Thymus (tissue), 11 donors: ENCODE results near the gene PPP2R2B. TPM values are rescaled to one million over a fixed set of nuclear protein-coding genes. Genes with fewer than 3 reads are reported as not detected.

Experiments
- DNase-seq, 9 donors: peaks; one replicate each; pipeline ENCODE4 v3.0.0-alpha.2; 2013; ENCODE audit warnings: low spot score in 9 of 9, low read depth in 6 of 9, missing footprints in 1 of 9
- H3K27ac ChIP-seq, 2 donors: one replicate each; pipeline ENCODE4 v1.5.1; 2013; ENCODE audit warnings: control low read depth in 1 of 2, low read depth in 1 of 2, low read length in 1 of 2, mild to moderate bottlenecking in 1 of 2, moderate library complexity in 1 of 2
- H3K27me3 ChIP-seq, 2 donors: one replicate each; pipeline ENCODE4 v1.5.1; 2013; ENCODE audit warnings: low read length in 1 of 2; ENCODE audit not compliant: control insufficient read depth in 2 of 2, insufficient read depth in 1 of 2
- H3K36me3 ChIP-seq, 2 donors: one replicate each; pipeline ENCODE4 v1.5.1; 2013; ENCODE audit warnings: low read length in 1 of 2, mild to moderate bottlenecking in 1 of 2, moderate library complexity in 1 of 2; ENCODE audit not compliant: control insufficient read depth in 2 of 2, insufficient read depth in 2 of 2
- H3K4me1 ChIP-seq, 2 donors: one replicate each; pipeline ENCODE4 v1.5.1; 2013; ENCODE audit warnings: low read length in 2 of 2; ENCODE audit not compliant: control insufficient read depth in 2 of 2, insufficient read depth in 2 of 2
- H3K4me3 ChIP-seq, 2 donors: one replicate each; pipeline ENCODE4 v1.5.1; 2013; ENCODE audit warnings: low read length in 2 of 2, control low read depth in 1 of 2, mild to moderate bottlenecking in 1 of 2
- H3K9me3 ChIP-seq, 2 donors: one replicate each; pipeline ENCODE4 v1.5.1; 2013; ENCODE audit warnings: low read length in 1 of 2, mild to moderate bottlenecking in 1 of 2; ENCODE audit not compliant: control insufficient read depth in 2 of 2, insufficient read depth in 1 of 2
- WGBS: extraction: QIAGEN DNeasy Blood & Tissue Kit; methylation state at CpG from one replicate; pipeline ENCODE4 v1.1.7; 2013; 5-methylcytosine and 5-hydroxymethylcytosine counted together
- polyA plus RNA-seq: library from polyadenylated mRNA; stranded (reverse); fragments of 200-250 nt; gene quantifications from one replicate; pipeline ENCODE4 v1.2.3, GENCODE V29; 2013
- total RNA-seq: library from RNA; stranded (reverse); fragments of 120-200 nt; gene quantifications from one replicate; pipeline ENCODE4 v1.2.4, GENCODE V29; 2013
- donor health status: healthy.

Gene PPP2R2B
- total and polyA plus RNA-seq, 2 donors: 1.9 to 3.2 TPM

GRCh38 chr5:146848133-146848532 lies 30.4 kb downstream of the PPP2R2B start:
- 96% methylated on average over 1 of the region's 1 CpG for WGBS
- no peaks in the 10 kb centered on the region for H3K4me1 ChIP-seq
- no peaks in the 10 kb centered on the region for H3K36me3 ChIP-seq
- H3K27ac ChIP-seq: no peak overlapping the region
- DNase-seq: no peak
- no peaks in the 10 kb centered on the region for H3K9me3 ChIP-seq
- H3K4me3 ChIP-seq: no peak overlapping the region
- H3K27me3 ChIP-seq: no peaks in the 10 kb centered on the region

GRCh38 chr5:146840016-146840415 lies 38.5 kb downstream of the PPP2R2B start:
- no peak for DNase-seq
- WGBS: 74% methylated on average over 2 of the region's 2 CpGs

GRCh38 chr5:146836226-146836842 lies 42.2 kb downstream of the PPP2R2B start:
- H3K4me3 ChIP-seq: no peak overlapping the region
- no peaks in the 10 kb centered on the region for H3K9me3 ChIP-seq
- no peaks in the 10 kb centered on the region for H3K27me3 ChIP-seq
- H3K4me1 ChIP-seq: no peaks in the 10 kb centered on the region
- 79% methylated on average over 3 of the region's 3 CpGs for WGBS
- no peak for DNase-seq
- no peaks in the 10 kb centered on the region for H3K36me3 ChIP-seq
- H3K27ac ChIP-seq: no peak overlapping the region

More at GRCh38 chr5:146840016-146840415, 38.5 kb downstream of the PPP2R2B start:
- Histone ChIP-seq H3K27ac (no peak overlapping the region), H3K27me3 (no peaks in the 10 kb centered on the region), H3K36me3 (no peaks in the 10 kb centered on the region), H3K4me3 (no peak overlapping the region), H3K4me1 (no peaks in the 10 kb centered on the region), H3K9me3 (no peaks in the 10 kb centered on the region)

GRCh38 chr5:146832985-146833732 lies 45.4 kb downstream of the PPP2R2B start:
- no peaks in the 10 kb centered on the region for H3K9me3 ChIP-seq
- no peaks in the 10 kb centered on the region for H3K4me1 ChIP-seq
- 94% methylated on average over 3 of the region's 3 CpGs for WGBS

GRCh38 chr5:146828385-146828784 lies 50.2 kb downstream of the PPP2R2B start:
- no peak for DNase-seq
- no peak overlapping the region for H3K27ac ChIP-seq

More at GRCh38 chr5:146832985-146833732, 45.4 kb downstream of the PPP2R2B start:
- H3K4me3 ChIP-seq: no peak overlapping the region
- H3K36me3 ChIP-seq: no peaks in the 10 kb centered on the region
- DNase-seq: no peak
- H3K27ac ChIP-seq: no peak overlapping the region
- no peaks in the 10 kb centered on the region for H3K27me3 ChIP-seq

GRCh38 chr5:146827901-146828300 lies 50.7 kb downstream of the PPP2R2B start:
- Histone ChIP-seq H3K4me3 (no peak overlapping the region), H3K9me3 (no peaks in the 10 kb centered on the region), H3K4me1 (no peaks in the 10 kb centered on the region), H3K36me3 (no peaks in the 10 kb centered on the region), H3K27ac (no peak overlapping the region), H3K27me3 (no peaks in the 10 kb centered on the region)
- DNase-seq: no peak
- 98% methylated on average over 2 of the region's 2 CpGs for WGBS

More at GRCh38 chr5:146828385-146828784, 50.2 kb downstream of the PPP2R2B start:
- Histone ChIP-seq H3K9me3 (no peaks in the 10 kb centered on the region), H3K36me3 (no peaks in the 10 kb centered on the region), H3K27me3 (no peaks in the 10 kb centered on the region), H3K4me1 (no peaks in the 10 kb centered on the region), H3K4me3 (no peak overlapping the region)

GRCh38 chr5:146825033-146825432 lies 53.5 kb downstream of the PPP2R2B start:
- DNase-seq: peak in 5 of 9 donors; percentile 4 to 46 (median 12)
- H3K4me3 ChIP-seq: no peak overlapping the region
- H3K27ac ChIP-seq: no peak overlapping the region
- no peaks in the 10 kb centered on the region for H3K36me3 ChIP-seq
- no peaks in the 10 kb centered on the region for H3K4me1 ChIP-seq
- no peaks in the 10 kb centered on the region for H3K9me3 ChIP-seq
- no peaks in the 10 kb centered on the region for H3K27me3 ChIP-seq
- WGBS: 69% methylated on average over 5 of the region's 5 CpGs

GRCh38 chr5:146821732-146822131 lies 56.8 kb downstream of the PPP2R2B start:
- Histone ChIP-seq H3K36me3 (no peaks in the 10 kb centered on the region), H3K4me3 (no peak overlapping the region), H3K4me1 (no peaks in the 10 kb centered on the region), H3K27ac (no peak overlapping the region), H3K9me3 (no peaks in the 10 kb centered on the region), H3K27me3 (no peaks in the 10 kb centered on the region)
- no peak for DNase-seq
- WGBS: 94% methylated on average over 3 of the region's 3 CpGs

GRCh38 chr5:146820987-146821386 lies 57.6 kb downstream of the PPP2R2B start:
- Histone ChIP-seq H3K36me3 (no peaks in the 10 kb centered on the region), H3K4me3 (no peak overlapping the region), H3K27me3 (no peaks in the 10 kb centered on the region), H3K9me3 (no peaks in the 10 kb centered on the region), H3K4me1 (no peaks in the 10 kb centered on the region), H3K27ac (no peak overlapping the region)
- DNase-seq: no peak
- 96% methylated on average over 3 of the region's 3 CpGs for WGBS
